ENCODE results near the gene ZNF519.
"Not testable (repeated sequence)": the region's sequence is repeated elsewhere in the genome, so short reads cannot be mapped to it uniquely, and the experiment has no call there.

GRCh38 chr18:14150766-14151165 lies 18.5 kb upstream of the ZNF519 start:
- TF ChIP-seq POLR2A, CTCF (IDR thresholded peaks at IDR 0.05): not testable (repeated sequence)
